ENCODE results near the gene MADD.

The MADD gene

DNA sequence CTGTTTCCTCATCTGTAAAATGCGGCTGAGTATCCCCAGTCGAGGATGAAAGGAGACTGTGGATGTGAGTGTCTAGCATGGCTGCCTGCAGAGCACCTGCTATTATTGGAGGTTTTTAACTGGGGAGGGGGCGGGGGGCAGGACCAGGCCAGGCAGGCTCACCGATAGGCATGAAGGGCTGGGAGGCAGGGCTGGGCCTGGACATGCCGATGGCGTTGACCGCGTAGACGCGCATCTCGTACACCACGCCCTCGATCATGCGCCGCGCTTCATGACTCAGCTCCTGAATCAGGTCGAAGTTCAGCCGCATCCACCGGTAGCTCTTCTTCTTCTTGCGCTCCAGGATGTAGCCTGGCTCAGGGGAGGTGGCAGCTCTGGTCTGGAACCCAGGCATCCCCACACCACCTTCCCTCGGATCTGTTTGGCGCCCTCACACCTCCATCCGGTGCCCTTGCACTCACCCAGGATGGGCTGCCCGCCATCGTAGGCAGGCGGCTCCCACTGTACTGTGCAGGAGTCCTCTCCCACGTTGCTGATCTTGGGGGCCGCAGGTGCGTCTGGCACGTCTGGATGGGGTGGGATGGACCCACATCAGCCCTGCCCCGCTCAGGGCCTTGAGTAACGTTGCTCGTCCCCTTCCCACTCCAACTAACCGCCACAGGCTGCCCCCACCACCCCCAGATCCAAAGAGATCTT is 67.4 kb downstream of the MADD start:
- no peak for DNase-seq

DNA sequence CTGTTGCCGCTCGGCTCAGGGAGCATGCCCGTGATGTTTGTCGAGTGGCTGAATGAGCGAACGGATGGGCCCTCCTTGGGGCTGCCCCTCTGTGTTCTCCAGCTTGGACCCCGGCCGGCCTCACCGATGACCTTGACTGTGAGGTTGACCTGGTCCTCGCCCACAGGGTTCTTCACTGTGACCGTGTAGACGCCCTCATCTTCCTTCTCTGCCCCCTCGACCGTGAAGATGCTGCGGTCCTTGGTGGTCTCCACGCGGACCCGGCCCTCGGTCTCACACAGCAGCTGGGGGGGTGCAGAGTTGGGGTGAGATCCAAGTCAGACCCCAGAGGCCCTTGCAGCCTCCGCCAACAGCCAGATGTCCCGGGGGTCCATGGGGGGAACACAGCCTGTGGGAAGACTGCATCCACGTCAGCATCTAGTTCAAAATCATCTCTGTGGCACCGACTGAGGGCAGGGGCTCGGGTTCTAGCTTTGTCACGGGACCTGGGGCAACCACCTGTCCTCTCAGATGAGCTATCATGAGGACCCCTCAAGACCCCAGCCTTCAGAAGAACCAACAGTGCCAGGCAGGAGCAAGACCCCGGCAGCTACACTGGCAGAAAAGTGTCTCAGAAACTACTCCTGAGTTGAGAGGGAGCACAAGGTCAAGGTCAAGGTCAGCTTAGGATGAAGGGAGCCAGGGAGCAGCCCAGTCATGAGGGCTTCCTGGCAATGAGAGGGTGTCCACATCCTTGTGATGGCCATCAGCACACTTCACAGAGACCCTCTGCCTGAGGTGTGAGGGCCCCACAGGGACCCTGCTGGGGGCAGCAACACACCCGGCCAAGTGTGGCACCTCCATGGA is 68.7 kb downstream of the MADD start:
- no peak for DNase-seq

- DNase-seq: no peak
These were observed 70.1 kb downstream of the MADD start for GRCh38 chr11:47340010-47340409.

DNA sequence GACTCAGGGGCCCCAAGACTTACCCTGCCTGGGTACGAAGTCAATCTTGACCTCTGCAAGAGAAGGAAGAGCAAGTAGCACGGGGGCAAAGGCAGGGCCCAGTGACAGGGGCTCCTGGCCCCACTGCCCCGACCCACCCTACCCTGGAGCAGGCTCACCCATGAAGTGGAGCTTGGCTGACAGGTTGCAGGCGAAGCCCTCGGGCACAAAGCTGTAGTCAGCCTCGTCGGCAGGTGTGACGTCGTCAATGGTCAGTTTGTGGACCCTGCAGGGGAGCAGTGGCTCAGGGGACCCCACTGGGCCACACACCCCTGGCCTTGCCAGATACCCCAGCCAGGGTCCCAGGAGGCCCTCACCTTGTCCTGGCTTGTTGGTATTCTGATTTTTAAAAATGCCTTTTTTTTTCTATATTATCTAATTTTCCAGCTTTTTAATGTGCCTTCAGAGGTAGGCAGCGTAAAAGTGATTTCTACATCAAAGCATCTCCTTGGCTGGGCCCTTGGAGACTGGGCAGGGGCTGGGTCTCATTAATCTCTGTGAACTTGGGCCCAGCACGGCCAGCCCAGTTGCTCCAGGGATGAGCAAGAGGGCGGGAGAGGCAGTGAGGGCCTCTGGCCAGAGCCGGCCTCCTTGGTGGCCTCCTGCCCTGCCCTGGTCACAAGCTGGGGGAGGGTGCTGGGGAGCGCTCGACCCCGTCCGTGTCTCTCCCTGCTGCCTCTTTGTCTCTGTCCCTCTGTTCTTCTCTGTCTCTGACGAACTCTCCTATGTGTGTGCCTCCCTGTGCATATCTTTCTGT is 71.2 kb downstream of the MADD start:
- no peak for DNase-seq

GRCh38 chr11:47342036-47342803 is 72.3 kb downstream of the MADD start:
- no peak for DNase-seq

DNA sequence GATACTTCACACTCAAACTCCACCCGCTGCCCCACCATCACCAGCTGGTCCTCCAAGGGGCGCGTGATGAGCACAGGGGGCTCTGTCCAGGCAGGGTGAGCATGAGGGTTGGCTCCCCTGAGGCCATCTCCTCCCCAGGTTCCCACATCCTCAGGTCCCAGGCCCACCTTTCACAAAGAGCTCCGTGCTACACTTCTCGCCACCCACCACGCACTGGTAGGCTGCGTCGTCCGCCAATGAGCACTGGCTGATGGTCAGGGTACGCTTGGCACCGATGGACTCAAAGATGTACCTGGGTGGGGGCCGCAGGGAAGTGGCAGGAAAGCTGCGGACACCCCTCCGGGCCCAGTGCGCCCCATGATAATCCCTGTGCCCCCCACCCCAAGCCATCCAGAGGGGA is 72.9 kb downstream of the MADD start:
- no peak for DNase-seq

DNA sequence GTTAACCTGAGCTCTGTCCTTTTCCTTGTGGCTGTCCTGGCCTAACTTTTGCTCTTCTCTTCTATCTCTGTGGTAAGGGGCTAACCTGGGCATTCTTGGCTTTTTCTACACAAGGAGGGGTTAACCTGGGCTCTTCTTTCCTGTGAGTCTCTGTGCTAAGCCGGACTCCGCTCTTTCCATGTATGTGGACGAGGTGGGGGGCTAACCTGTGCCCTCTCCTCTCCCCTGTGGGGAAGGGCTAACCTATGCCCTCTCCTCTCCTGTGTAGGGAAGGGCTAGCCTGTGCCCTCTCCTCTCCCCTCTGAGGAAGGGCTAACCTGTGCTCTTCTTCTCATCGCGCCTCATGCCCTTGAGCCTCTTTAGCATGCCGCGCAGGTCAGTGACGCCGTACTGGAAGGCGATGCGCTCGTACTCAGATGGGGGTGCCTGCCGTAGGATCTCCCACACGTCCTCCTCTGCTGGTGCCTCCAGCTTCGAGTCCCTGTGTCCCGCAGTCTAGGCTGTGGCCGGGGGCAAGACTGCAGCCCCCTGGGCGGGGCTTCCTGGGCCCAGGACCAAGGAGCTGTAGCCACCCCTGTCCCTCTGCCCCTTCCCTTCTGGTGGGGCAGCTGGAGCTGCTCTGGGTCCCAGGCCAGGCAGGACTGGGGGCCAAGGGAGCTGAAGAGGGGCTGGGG is 76.1 kb downstream of the MADD start:
- DNase-seq: no peak

DNA sequence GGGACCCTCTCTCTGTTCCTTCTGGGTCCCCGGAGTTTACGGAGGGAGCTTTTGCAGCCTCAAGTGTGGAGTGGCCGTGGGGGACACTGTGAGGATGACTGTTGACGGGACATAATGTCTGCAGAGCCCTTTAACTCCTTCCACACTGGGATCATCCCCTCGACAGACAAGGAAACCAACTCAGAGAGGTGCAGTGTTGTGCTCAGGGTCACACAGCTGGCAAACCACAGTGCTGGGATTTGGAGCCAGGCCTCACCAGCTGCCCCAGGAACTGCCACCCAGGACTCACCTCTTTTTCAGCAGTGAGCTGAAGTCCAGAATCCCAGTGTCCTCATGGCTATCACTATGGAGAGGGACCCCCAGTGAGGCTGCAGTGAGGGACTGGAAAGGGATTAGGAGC is 77.2 kb downstream of the MADD start:
- no peak for DNase-seq

GRCh38 chr11:47348131-47348802 is 78.3 kb downstream of the MADD start:
- DNase-seq: no peak

DNA sequence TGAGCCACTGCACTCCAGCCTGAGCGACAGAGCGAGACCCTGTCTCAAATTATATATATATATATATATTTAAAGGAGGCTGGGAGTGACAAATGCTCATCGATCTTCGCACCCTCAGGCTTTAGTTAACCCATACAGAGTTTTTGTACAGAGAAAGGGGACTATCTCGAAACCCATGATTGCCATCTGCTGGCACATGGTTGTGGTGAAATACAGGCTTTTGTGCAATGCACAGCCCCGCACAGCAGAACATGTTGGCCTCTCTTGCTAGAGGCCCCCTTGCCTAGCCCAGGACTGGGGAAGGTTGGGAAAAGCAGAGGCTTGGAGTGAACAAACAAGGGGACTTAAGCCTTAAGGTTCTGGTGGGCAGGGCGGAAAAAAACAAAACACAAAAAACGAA is 78.9 kb downstream of the MADD start:
- DNase-seq: peak in 1 of 58 donors; percentile 9

DNA sequence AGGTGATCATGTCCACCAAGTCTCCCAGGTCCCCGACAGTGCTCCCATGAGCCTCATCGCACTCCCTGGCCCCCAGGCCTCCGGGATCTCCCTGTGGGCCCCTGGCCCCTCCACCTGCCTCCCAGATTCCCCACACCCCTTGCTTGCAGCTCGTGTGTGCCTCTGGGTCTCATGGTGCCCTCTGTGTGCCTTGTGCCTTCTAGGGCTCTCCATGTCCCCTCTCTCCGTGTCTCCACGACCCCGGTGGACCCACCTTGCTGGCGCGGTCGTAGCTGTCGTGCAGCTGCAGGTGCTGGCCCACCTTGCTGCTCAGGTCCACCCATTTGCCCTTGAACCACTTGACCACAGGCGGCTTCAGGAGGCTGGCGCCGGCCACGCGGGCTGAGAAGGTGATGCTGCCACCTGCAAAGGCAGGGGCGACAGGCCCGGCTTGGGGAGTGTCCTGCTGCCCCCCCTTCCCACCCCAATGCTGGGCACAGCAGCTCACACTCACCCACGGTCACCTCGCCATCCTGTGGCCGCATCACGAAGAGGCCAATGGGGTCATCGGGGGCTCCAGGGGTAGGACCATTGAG is 79.7 kb downstream of the MADD start:
- no peak for DNase-seq

DNA sequence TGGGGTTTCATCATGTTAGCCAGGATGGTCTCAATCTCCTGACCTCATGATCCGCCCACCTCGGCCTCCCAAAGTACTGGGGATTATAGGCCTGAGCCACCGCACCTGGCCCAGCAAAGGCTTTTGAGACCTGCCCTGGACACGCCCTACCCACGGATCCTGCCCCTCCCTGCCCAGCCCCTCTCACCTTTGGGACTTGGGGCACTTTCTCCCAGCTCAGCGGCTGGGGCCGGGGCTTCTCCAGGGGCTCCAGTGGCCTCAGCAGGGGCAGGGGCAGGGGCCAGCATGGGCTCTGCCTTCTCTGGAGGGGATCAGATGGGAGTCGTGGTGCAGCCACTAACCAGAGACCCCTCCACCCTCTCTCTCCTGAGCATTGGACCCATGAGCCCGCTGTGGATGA is 80.4 kb downstream of the MADD start:
- no peak for DNase-seq

DNA sequence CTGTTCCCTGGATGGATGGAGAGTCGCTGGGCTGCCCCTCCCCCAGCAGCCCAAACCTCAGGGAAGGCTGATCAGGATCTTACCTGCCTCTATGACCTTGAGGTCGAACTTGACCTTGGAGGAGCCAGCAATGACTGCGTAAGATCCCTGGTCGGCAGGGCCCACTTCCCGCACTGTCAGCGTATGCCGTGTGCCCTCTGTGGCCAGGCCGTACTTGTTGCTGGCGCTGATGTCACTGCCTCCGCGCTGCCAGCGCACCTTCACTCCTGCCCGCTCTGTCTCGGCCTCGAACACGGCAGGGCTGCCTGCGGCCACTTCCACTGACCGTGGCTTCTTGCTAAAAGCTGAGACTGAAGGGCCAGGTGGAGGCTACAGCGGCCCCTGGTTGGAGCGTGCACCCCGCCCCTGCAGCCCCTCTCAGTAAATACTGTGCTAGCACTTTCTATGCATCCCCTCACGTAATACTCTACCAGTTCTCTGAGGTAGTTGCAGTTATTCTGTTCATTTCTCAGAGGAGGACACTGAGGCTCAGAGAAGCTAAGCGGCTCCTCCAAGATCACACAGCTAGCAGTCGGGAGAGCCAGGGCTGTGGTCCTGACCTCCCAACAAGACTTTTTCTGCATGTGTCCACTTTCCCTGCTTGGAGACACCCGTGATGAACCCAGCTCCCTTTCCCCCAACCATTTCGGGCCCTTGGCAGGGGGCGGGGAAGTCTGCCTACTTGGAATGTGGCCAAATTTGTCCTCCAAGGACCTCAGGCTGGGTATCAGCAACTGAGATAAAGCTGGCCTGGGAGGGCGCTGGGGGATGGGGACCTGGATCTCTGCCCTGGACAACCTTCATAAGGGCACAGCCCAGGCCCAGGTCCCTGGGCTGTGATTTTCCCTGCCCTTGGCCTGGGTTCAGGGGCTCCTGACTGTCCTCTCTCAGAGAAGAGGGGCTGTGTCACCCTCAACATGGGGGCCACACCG is 81.5 kb downstream of the MADD start:
- DNase-seq: no peak

- DNase-seq: no peak
These were observed 82.6 kb downstream of the MADD start, which contains the start of gene MYBPC3 for GRCh38 chr11:47352556-47352955. MYBPC3 (minus strand) TSS chr11:47352702; CDS start chr11:47352647, 55 bp downstream.

GRCh38 chr11:47353978-47354774 is 84.2 kb downstream of the MADD start:
- DNase-seq: no peak

- no peak for DNase-seq
These were observed 85.0 kb downstream of the MADD start for GRCh38 chr11:47354913-47355282.
